Skeletal muscle satellite cell (primary cell): ENCODE data around the gene SCN3A.

ENCODE experiments used
- H3K27me3 ChIP-seq: 2 replicates; pipeline ENCODE4 v1.7.0; 2013; ENCODE audit warnings: low read length; ENCODE audit not compliant: control insufficient read depth, insufficient read depth
- H3K36me3 ChIP-seq: 2 replicates; pipeline ENCODE4 v1.7.0; 2013; ENCODE audit warnings: mild to moderate bottlenecking, control low read depth, low read length; ENCODE audit not compliant: insufficient read depth
- H3K4me1 ChIP-seq: 2 replicates; pipeline ENCODE4 v1.7.0; 2013; ENCODE audit warnings: low read length; ENCODE audit not compliant: control insufficient read depth, insufficient read depth
- H3K4me2 ChIP-seq: 2 replicates; pipeline ENCODE4 v1.7.0; 2013; ENCODE audit warnings: mild to moderate bottlenecking, low read length
- H3K4me3 ChIP-seq: 2 replicates; pipeline ENCODE4 v1.7.0; 2013; ENCODE audit warnings: low read length
- H3K9ac ChIP-seq: 2 replicates; pipeline ENCODE4 v1.7.0; 2013; ENCODE audit warnings: mild to moderate bottlenecking, low read depth, low read length, moderate library complexity
- H3K9me3 ChIP-seq: replicated peaks from 2 replicates; pipeline ENCODE4 v1.7.0; 2013; ENCODE audit warnings: mild to moderate bottlenecking, control low read depth, low read length

Gene SCN3A

DNA sequence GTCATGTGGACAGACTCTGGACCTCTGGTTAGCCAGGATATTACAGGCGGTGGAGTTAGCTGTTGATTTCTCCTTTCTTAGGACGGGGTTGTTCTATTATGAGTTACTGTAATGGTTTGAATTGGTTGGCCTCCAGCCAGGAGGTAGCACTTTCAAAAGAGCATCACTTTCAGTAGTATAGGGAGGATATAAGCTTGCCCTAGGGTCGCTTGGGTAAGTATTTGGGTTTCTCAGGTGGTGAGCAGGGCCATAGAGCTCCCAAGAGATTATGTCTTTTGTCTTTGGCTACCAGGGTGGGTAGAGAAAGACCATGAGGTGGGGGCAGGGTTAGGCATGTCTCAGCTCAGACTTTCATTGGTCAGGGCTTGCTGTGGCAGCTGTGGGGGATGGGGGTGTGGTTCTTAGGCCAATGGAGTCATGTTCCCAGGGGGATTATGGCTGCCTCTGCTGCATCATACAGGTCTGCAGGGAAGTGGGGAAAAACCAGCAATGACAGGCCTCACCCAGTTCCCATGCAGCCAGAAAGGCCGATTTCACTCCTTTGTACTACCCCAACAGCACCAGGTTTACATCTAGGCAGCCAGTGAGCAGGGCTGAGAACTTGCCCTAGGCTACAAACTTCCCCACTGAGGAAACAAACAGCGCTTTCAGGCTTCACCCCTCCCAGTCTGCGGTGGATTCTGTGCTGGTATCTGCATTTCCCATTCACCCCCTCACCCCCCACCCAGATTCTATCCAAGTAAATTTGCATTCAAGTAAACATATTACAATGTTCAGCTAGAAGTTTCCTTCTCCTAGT, 159.1 kb downstream of the SCN3A start:
- no peaks in the 10 kb centered on the region for H3K4me1 ChIP-seq
- no peak overlapping the region for H3K9ac ChIP-seq
- H3K27me3 ChIP-seq: no peaks in the 10 kb centered on the region
- H3K9me3 ChIP-seq: no peaks in the 10 kb centered on the region
- no peak overlapping the region for H3K4me2 ChIP-seq
- H3K4me3 ChIP-seq: no peak overlapping the region
- no peaks in the 10 kb centered on the region for H3K36me3 ChIP-seq
